IMR-90 (cell line): ENCODE results near the gene ITM2B. TPM values are rescaled to one million over a fixed set of nuclear protein-coding genes. Genes with fewer than 3 reads are reported as not detected.

Experiments used
- ATAC-seq: fragments of 200-7000 bp; cut with Tn5 transposase; 2 replicates; pipeline ENCODE4 v1.9.1; 2020; ENCODE audit warnings: low read depth, mild to moderate bottlenecking, moderate library complexity
- BruUV-seq: library from RNA; stranded (reverse); fragments of 400-500 nt; replicated peaks from 2 replicates; lab custom pipeline; 2021; lab: Mats Ljungman, UMichigan
- CTCF ChIA-PET: fragments of 300-600 bp; formaldehyde crosslinking; extraction: SDS; loops from one replicate; lab custom pipeline; 2021; ENCODE audit warnings: antibody characterized with exemption; lab: Yijun Ruan, JAX
- POLR2A ChIA-PET: fragments of 300-600 bp; sonication (Branson Sonifier 250); formaldehyde crosslinking; loops from one replicate; lab custom pipeline; 2022; ENCODE audit warnings: antibody characterized with exemption; ENCODE audit not compliant: unreplicated experiment; lab: Charles Lee
- DNase-seq: peaks from one replicate; pipeline ENCODE4 v3.0.0; 2013
- H2AFZ ChIP-seq: replicated peaks from 2 replicates; pipeline ENCODE3; 2013; ENCODE audit warnings: low read length, mild to moderate bottlenecking; ENCODE audit not compliant: poor library complexity
- H2AK5ac ChIP-seq: 2 replicates; pipeline ENCODE4 v1.6.1; 2013; ENCODE audit warnings: low read depth, low read length, inconsistent platforms
- H2AK9ac ChIP-seq: replicated peaks from 2 replicates; pipeline ENCODE3; 2013; ENCODE audit warnings: mild to moderate bottlenecking, low read depth, low read length, moderate library complexity; ENCODE audit not compliant: poor library complexity
- H2BK120ac ChIP-seq: 2 replicates; pipeline ENCODE4 v1.6.1; 2013; ENCODE audit warnings: low read depth, low read length, inconsistent platforms
- H2BK15ac ChIP-seq: 3 replicates; pipeline ENCODE4 v1.6.1; 2013; ENCODE audit warnings: low read depth, low read length, inconsistent platforms
- H2BK20ac ChIP-seq: 2 replicates; pipeline ENCODE4 v1.6.1; 2013; ENCODE audit warnings: low read depth, mild to moderate bottlenecking, inconsistent platforms, low read length, moderate library complexity
- H2BK5ac ChIP-seq: 2 replicates; pipeline ENCODE4 v1.6.1; 2013; ENCODE audit warnings: mild to moderate bottlenecking, low read depth, low read length, inconsistent platforms; ENCODE audit not compliant: poor library complexity, severe bottlenecking
- H3K14ac ChIP-seq: replicated peaks from 2 replicates; pipeline ENCODE4 v1.6.1; 2013; ENCODE audit warnings: low read depth, low read length, inconsistent platforms
- H3K18ac ChIP-seq: 2 replicates; pipeline ENCODE4 v1.6.1; 2013; ENCODE audit warnings: low read depth, low read length, control low read depth
- H3K23ac ChIP-seq: 2 replicates; pipeline ENCODE4 v1.6.1; 2013; ENCODE audit warnings: low read depth, low read length, inconsistent platforms
- H3K27ac ChIP-seq: 2 replicates; pipeline ENCODE4 v1.5.1; 2013; ENCODE audit warnings: mild to moderate bottlenecking, control low read depth, low read length; ENCODE audit not compliant: insufficient read depth
- H3K27me3 ChIP-seq: 2 replicates; pipeline ENCODE4 v1.6.1; 2013; ENCODE audit warnings: low read length; ENCODE audit not compliant: control insufficient read depth, insufficient read depth
- H3K36me3 ChIP-seq: 2 replicates; pipeline ENCODE4 v1.6.1; 2013; ENCODE audit warnings: low read length, mixed read lengths; ENCODE audit not compliant: control insufficient read depth, insufficient read depth
- H3K4ac ChIP-seq: 2 replicates; pipeline ENCODE4 v1.6.1; 2013; ENCODE audit warnings: low read depth, low read length, inconsistent platforms
- H3K4me1 ChIP-seq: 2 replicates; pipeline ENCODE4 v1.6.1; 2013; ENCODE audit warnings: low read length, mixed read lengths; ENCODE audit not compliant: control insufficient read depth, insufficient read depth
- H3K4me2 ChIP-seq: 2 replicates; pipeline ENCODE4 v1.6.1; 2013; ENCODE audit warnings: low read depth, mild to moderate bottlenecking, control low read depth, low read length, moderate library complexity
- H3K4me3 ChIP-seq: 2 replicates; pipeline ENCODE4 v1.5.1; 2013; ENCODE audit warnings: low read depth, mild to moderate bottlenecking, control low read depth, low read length, moderate library complexity; ENCODE audit not compliant: insufficient read depth
- H3K56ac ChIP-seq: 2 replicates; pipeline ENCODE4 v1.6.1; 2013; ENCODE audit warnings: low read length, inconsistent platforms; ENCODE audit not compliant: insufficient read depth; ENCODE audit errors: extremely low read depth
- H3K79me1 ChIP-seq, 2 experiments: 2 replicates each; pipeline ENCODE4 v1.6.1; 2013; ENCODE audit warnings: low read length in 2 of 2, inconsistent platforms in 1 of 2, low read depth in 1 of 2
- H3K9ac ChIP-seq: 2 replicates; pipeline ENCODE4 v1.6.1; 2013; ENCODE audit warnings: low read depth, low read length, control low read depth
- H3K9me1 ChIP-seq: 2 replicates; pipeline ENCODE4 v1.6.1; 2013; ENCODE audit warnings: low read length, inconsistent platforms; ENCODE audit not compliant: insufficient read depth
- H3K9me3 ChIP-seq: 2 replicates; pipeline ENCODE4 v1.6.1; 2013; ENCODE audit warnings: low read length; ENCODE audit not compliant: control insufficient read depth, insufficient read depth
- H4K20me1 ChIP-seq: 2 replicates; pipeline ENCODE4 v1.6.1; 2013; ENCODE audit warnings: low read length, inconsistent platforms; ENCODE audit not compliant: insufficient read depth
- H4K5ac ChIP-seq: 2 replicates; pipeline ENCODE4 v1.6.1; 2013; ENCODE audit warnings: mild to moderate bottlenecking, low read depth, low read length, control low read depth
- H4K8ac ChIP-seq, 2 experiments: 2 replicates each; pipeline ENCODE4 v1.6.1; 2013; ENCODE audit warnings: low read depth in 2 of 2, low read length in 2 of 2, control low read depth in 1 of 2, inconsistent platforms in 1 of 2
- H4K91ac ChIP-seq: 2 replicates; pipeline ENCODE4 v1.6.1; 2013; ENCODE audit warnings: low read depth, low read length, inconsistent platforms; ENCODE audit not compliant: insufficient read depth
- CEBPB ChIP-seq: IDR thresholded peaks from 2 replicates; pipeline ENCODE4 v1.6.1; 2012; ENCODE audit warnings: low read depth, low read length, improper control_type of control experiment
- CHD1 ChIP-seq: IDR thresholded peaks from 2 replicates; pipeline ENCODE4 v1.6.1; 2012; ENCODE audit warnings: low read depth, low read length, improper control_type of control experiment
- MAZ ChIP-seq: IDR thresholded peaks from 2 replicates; pipeline ENCODE4 v1.6.1; 2012; ENCODE audit warnings: low read depth, mild to moderate bottlenecking, low read length, improper control_type of control experiment, moderate library complexity, borderline replicate concordance
- MXI1 ChIP-seq: IDR thresholded peaks from 2 replicates; pipeline ENCODE4 v1.6.1; 2012; ENCODE audit warnings: low read depth, mild to moderate bottlenecking, low read length, moderate library complexity, borderline replicate concordance
- POLR2A ChIP-seq: IDR thresholded peaks from 2 replicates; pipeline ENCODE4 v1.6.1; 2012; ENCODE audit warnings: mild to moderate bottlenecking, low read depth, low read length
- RCOR1 ChIP-seq: IDR thresholded peaks from 2 replicates; pipeline ENCODE4 v1.6.1; 2012; ENCODE audit warnings: mild to moderate bottlenecking, low read length, improper control_type of control experiment; ENCODE audit not compliant: insufficient replicate concordance
- SMC3 ChIP-seq: fragments of 150-350 bp; IDR thresholded peaks from 2 replicates; pipeline ENCODE4 v1.6.1; 2016; ENCODE audit warnings: low read depth, mild to moderate bottlenecking, antibody characterized with exemption, low read length, moderate library complexity
- WGBS, 2 experiments: methylation state at CpG; one replicate each; pipeline versions ENCODE4 v1.1.5 to v1.1.7; 2013; ENCODE audit warnings: missing lambda C conversion rate in 2 of 2; ENCODE audit not compliant: insufficient read length in 1 of 2; ENCODE audit errors: extremely low coverage in 2 of 2; 5-methylcytosine and 5-hydroxymethylcytosine counted together
- dilution Hi-C: fragments of 300-500 bp; cut with HindIII; formaldehyde crosslinking; loops from one replicate; pipeline ENCODE4 v1.14.3; 2018; ENCODE audit warnings: low sequenced_read_pairs; ENCODE audit not compliant: unreplicated experiment
- in situ Hi-C: fragments of 300-500 bp; cut with MboI; formaldehyde crosslinking; loops from 3 replicates; pipeline ENCODE4 v1.14.3; 2019; ENCODE audit warnings: low sequenced_read_pairs, inconsistent platforms, mixed read lengths
- intact Hi-C: fragments of 100-400 bp; cut with micrococcal nuclease; formaldehyde crosslinking; loops from 2 replicates; pipeline ENCODE4 v1.10.0; 2022
- polyA plus RNA-seq, 3 experiments: library from polyadenylated mRNA; depleted of rRNA; stranded (reverse); fragments of >200 nt; gene quantifications; 2 replicates each; pipeline ENCODE4 v1.2.3, GENCODE V29; 2012; ENCODE audit warnings: low replicate concordance in 1 of 3
- total RNA-seq: library from RNA; depleted of rRNA; stranded (reverse); fragments of >200 nt; gene quantifications from 2 replicates; pipeline ENCODE4 v1.2.3, GENCODE V29; 2012
- TF ChIP-seq, protein P1 (sequence below): fragments of 150-350 bp; IDR thresholded peaks from 2 replicates; pipeline ENCODE4 v1.6.1; 2016; ENCODE audit warnings: low read depth, mild to moderate bottlenecking, low read length, moderate library complexity, borderline replicate concordance

ITM2B gene
- total and polyA plus RNA-seq, 2 of the 4 experiments (the other 2 are of a cell fraction): 51.1 to 158 TPM

DNA sequence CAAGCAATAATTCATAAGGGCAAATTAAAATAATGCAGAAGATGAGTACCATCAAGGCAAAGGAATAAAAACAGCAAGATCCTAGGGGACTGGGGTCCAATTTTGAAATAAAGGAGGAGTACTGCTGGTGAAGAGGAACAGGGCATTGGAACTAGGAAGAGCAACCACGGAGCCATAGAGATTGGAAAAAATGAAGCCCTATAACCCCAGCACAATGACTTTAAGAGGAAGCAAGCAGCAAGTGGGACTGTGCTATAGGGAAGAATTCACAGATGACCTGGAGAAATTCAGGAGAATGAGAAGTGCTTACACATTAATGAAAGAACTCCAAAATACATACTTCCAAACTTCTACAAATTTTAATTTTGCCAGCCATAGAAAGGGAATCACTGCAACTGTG lies 44.9 kb upstream of the ITM2B start:
- Histone ChIP-seq H3K9me1 (no peaks in the 10 kb centered on the region), H3K9me3 (no peaks in the 10 kb centered on the region; the same call in 1 of the 2 replicates), H3K27me3 (peaks cover 10% of the 10 kb centered on the region), H3K9ac (no peak overlapping the region), H4K5ac (no peak overlapping the region), H4K20me1 (no peaks in the 10 kb centered on the region), H2BK120ac (no peak overlapping the region), H3K79me1 (no peaks in the 10 kb centered on the region), H2BK15ac (no peak overlapping the region), H3K23ac (no peak overlapping the region), H4K91ac (no peak overlapping the region), H2BK20ac (no peak overlapping the region), H3K36me3 (no peaks in the 10 kb centered on the region), H3K4me2 (no peak overlapping the region), H3K27ac (no peak overlapping the region), H3K18ac (no peak overlapping the region), H3K4me1 (no peaks in the 10 kb centered on the region), H4K8ac (no peak overlapping the region), H2AFZ (no peak overlapping the region), H3K14ac (no peak overlapping the region), H3K56ac (no peak overlapping the region), H2BK5ac (no peak overlapping the region), H3K4ac (no peak overlapping the region), H2AK5ac (no peak overlapping the region), H3K4me3 (no peak overlapping the region), H2AK9ac (no peak overlapping the region)
- POLR2A ChIA-PET: no interaction called here
- in situ Hi-C loops: no loop called here
- TF ChIP-seq MXI1 (no peak), RCOR1 (no peak), MAZ (no peak), CHD1 (no peak), POLR2A (no peak), SMC3 (no peak), CEBPB (no peak)
- TF ChIP-seq, protein P1, sequence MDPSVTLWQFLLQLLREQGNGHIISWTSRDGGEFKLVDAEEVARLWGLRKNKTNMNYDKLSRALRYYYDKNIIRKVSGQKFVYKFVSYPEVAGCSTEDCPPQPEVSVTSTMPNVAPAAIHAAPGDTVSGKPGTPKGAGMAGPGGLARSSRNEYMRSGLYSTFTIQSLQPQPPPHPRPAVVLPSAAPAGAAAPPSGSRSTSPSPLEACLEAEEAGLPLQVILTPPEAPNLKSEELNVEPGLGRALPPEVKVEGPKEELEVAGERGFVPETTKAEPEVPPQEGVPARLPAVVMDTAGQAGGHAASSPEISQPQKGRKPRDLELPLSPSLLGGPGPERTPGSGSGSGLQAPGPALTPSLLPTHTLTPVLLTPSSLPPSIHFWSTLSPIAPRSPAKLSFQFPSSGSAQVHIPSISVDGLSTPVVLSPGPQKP: no peak
- CTCF ChIA-PET: no interaction called here
- BruUV-seq: no TSS peak
- ATAC-seq (no peak), DNase-seq (no peak)
- no CpG with 5 or more reads among the region's 1 CpG for WGBS, 2 experiments
- dilution Hi-C loops: no loop called here
- intact Hi-C loops: no loop called here
